Measurements from ENCODE around the gene REXO2. TPM values are rescaled to one million over a fixed set of nuclear protein-coding genes. Genes with fewer than 3 reads are reported as not detected.

REXO2 gene
- total RNA-seq, 1 donor from 2014 or later = 183 TPM

- no peak overlapping the region for H3K27ac Mint-ChIP-seq (ENCODE audit: unreplicated experiment)
- no peak for DNase-seq (ENCODE audit: low spot score)
- TF ChIP-seq, protein P1, sequence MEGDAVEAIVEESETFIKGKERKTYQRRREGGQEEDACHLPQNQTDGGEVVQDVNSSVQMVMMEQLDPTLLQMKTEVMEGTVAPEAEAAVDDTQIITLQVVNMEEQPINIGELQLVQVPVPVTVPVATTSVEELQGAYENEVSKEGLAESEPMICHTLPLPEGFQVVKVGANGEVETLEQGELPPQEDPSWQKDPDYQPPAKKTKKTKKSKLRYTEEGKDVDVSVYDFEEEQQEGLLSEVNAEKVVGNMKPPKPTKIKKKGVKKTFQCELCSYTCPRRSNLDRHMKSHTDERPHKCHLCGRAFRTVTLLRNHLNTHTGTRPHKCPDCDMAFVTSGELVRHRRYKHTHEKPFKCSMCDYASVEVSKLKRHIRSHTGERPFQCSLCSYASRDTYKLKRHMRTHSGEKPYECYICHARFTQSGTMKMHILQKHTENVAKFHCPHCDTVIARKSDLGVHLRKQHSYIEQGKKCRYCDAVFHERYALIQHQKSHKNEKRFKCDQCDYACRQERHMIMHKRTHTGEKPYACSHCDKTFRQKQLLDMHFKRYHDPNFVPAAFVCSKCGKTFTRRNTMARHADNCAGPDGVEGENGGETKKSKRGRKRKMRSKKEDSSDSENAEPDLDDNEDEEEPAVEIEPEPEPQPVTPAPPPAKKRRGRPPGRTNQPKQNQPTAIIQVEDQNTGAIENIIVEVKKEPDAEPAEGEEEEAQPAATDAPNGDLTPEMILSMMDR (IDR thresholded peaks at IDR 0.05) = no peak
- no peak overlapping the region for H3K4me3 Mint-ChIP-seq (ENCODE audit: unreplicated experiment)
- H3K27me3 Mint-ChIP-seq (ENCODE audit: low read depth) = no peaks in the 10 kb centered on the region
- H3K4me1 Mint-ChIP-seq (ENCODE audit: low read depth) = no peaks in the 10 kb centered on the region
- H3K9me3 Mint-ChIP-seq (ENCODE audit: low read depth) = peaks cover 13% of the 10 kb centered on the region
- peaks cover 13% of the 10 kb centered on the region for H3K36me3 Mint-ChIP-seq (ENCODE audit: low read depth)
These were observed 13.0 kb upstream of the REXO2 start for GRCh38 chr11:114426280-114426679.

DNA sequence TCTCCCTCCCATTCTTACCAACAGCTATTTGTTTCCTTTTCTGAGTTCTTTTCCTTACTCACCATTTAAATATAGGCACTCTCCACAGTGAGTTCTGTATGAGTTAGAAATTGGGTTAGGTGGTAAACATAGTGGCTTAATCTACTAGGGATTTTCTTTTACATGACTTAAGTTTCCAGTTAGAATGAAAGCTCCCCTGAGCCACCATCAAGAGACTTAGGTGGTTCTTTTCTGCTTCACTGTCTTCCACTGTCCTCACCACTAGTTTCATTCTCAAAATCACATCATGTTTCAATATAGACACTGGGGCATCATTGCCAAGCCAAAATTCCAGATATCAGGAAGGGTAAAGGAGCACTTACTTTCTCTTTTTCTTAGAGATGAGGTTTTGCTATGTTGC is 9.0 kb upstream of the REXO2 start:
- TF ChIP-seq, protein P1 (IDR thresholded peaks at IDR 0.05) = no peak
- Mint-ChIP-seq H3K4me3 (ENCODE audit: unreplicated experiment) (no peak overlapping the region), H3K9me3 (ENCODE audit: low read depth) (no peaks in the 10 kb centered on the region), H3K36me3 (ENCODE audit: low read depth) (peaks cover 6% of the 10 kb centered on the region), H3K27me3 (ENCODE audit: low read depth) (no peaks in the 10 kb centered on the region), H3K4me1 (ENCODE audit: low read depth) (no peaks in the 10 kb centered on the region), H3K27ac (ENCODE audit: unreplicated experiment) (no peak overlapping the region)
- DNase-seq (ENCODE audit: low spot score) = no peak

GRCh38 chr11:114432893-114433292 is 6.4 kb upstream of the REXO2 start:
- Mint-ChIP-seq H3K9me3 (ENCODE audit: low read depth) (no peaks in the 10 kb centered on the region), H3K27me3 (ENCODE audit: low read depth) (no peaks in the 10 kb centered on the region), H3K36me3 (ENCODE audit: low read depth) (peaks cover 1% of the 10 kb centered on the region), H3K4me3 (ENCODE audit: unreplicated experiment) (no peak overlapping the region), H3K4me1 (ENCODE audit: low read depth) (peaks cover 2% of the 10 kb centered on the region), H3K27ac (ENCODE audit: unreplicated experiment) (no peak overlapping the region)
- TF ChIP-seq, protein P1 (IDR thresholded peaks at IDR 0.05) = no peak
- DNase-seq (ENCODE audit: low spot score) = no peak

DNA sequence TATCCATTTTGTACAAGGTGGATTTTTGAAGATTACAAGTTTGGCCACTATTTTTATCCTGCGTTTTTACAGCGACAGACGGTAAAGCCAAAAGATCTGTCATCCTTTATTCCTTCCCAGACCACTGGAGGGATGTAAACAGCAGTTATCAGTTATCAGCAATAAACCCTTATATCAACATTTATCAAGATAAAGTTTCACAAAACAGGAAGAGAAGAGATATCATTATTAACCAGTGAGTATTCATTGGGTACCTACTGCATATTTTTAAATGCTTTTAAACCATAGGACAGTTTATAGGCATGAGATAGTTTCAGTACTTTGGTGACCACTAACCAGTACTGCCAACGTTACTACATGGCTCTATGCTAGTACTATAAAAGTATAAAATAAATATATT is 5.9 kb upstream of the REXO2 start:
- no peak overlapping the region for H3K4me3 Mint-ChIP-seq (ENCODE audit: unreplicated experiment)
- DNase-seq (ENCODE audit: low spot score) = no peak
- H3K27me3 Mint-ChIP-seq (ENCODE audit: low read depth) = no peaks in the 10 kb centered on the region
- H3K27ac Mint-ChIP-seq (ENCODE audit: unreplicated experiment) = no peak overlapping the region
- TF ChIP-seq, protein P1 (IDR thresholded peaks at IDR 0.05) = no peak
- peaks cover 1% of the 10 kb centered on the region for H3K36me3 Mint-ChIP-seq (ENCODE audit: low read depth)
- H3K4me1 Mint-ChIP-seq (ENCODE audit: low read depth) = peaks cover 6% of the 10 kb centered on the region
- H3K9me3 Mint-ChIP-seq (ENCODE audit: low read depth) = no peaks in the 10 kb centered on the region

DNA sequence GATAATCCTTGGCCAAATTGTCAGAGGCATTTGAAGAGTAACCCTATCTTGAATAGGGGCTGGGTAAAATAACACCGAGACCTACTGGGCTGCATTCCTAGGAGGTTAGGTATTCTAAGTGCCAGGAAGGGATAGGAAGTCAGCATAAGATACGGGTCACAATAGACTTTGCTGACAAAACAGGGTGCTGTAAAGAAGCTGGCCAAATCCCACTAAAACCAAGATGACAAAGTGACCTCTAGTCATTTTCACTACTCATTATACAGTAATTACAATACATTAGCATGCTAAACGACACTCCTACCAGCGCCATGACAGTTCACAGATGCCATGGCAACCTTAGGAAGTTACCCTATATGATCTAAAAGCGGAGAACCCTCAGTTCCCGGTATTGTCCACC is 964 bp upstream of the REXO2 start:
- Mint-ChIP-seq H3K27me3 (ENCODE audit: low read depth) (no peaks in the 10 kb centered on the region), H3K36me3 (ENCODE audit: low read depth) (peaks cover under 1% of the 10 kb centered on the region), H3K27ac (ENCODE audit: unreplicated experiment) (no peak overlapping the region), H3K9me3 (ENCODE audit: low read depth) (no peaks in the 10 kb centered on the region), H3K4me1 (ENCODE audit: low read depth) (peaks cover 45% of the 10 kb centered on the region), H3K4me3 (ENCODE audit: unreplicated experiment) (no peak overlapping the region)
- TF ChIP-seq, protein P1 (IDR thresholded peaks at IDR 0.05) = no peak
- DNase-seq (ENCODE audit: low spot score) = no peak

All from chondrocyte (in vitro differentiated cells).